IgD-negative memory B cell (primary cell): Measurements from ENCODE around the gene OVCA2. TPM values are rescaled to one million over a fixed set of nuclear protein-coding genes. Genes with fewer than 3 reads are reported as not detected.
A peak's percentile ranks its signal among the peaks of the same experiment; 100 is the strongest.

Experiments
- H3K27ac Mint-ChIP-seq, 3 donors: one replicate each; pipeline ENCODE4 v1.8.0; 2020 to 2022; ENCODE audit warnings: mild to moderate bottlenecking in 3 of 3, mixed read lengths in 3 of 3, moderate library complexity in 1 of 3
- H3K27me3 Mint-ChIP-seq: one replicate; pipeline ENCODE4 v1.8.0; 2021; ENCODE audit warnings: mixed read lengths
- H3K36me3 Mint-ChIP-seq: one replicate; pipeline ENCODE4 v1.8.0; 2020; ENCODE audit warnings: mild to moderate bottlenecking, mixed read lengths
- H3K4me1 Mint-ChIP-seq, 3 donors: one replicate each; pipeline ENCODE4 v1.8.0; 2020 to 2022; ENCODE audit warnings: mixed read lengths in 3 of 3, mild to moderate bottlenecking in 1 of 3
- H3K4me3 Mint-ChIP-seq, 4 donors: one replicate each; pipeline ENCODE4 v1.8.0; 2020 to 2022; ENCODE audit warnings: mild to moderate bottlenecking in 4 of 4, mixed read lengths in 4 of 4, moderate library complexity in 3 of 4
- H3K9me3 Mint-ChIP-seq, 3 donors: one replicate each; pipeline ENCODE4 v1.8.0; 2020 to 2021; ENCODE audit warnings: mixed read lengths in 3 of 3, mild to moderate bottlenecking in 1 of 3
- polyA plus RNA-seq: library from polyadenylated mRNA; unstranded; fragments of 300-500 nt; fragmentation: Illumina TruSeq; gene quantifications from one replicate; pipeline ENCODE4 v1.2.3, GENCODE V29; 2021

Gene OVCA2
- polyA plus RNA-seq, 1 donor from 2014 or later = 62.5 TPM

DNA sequence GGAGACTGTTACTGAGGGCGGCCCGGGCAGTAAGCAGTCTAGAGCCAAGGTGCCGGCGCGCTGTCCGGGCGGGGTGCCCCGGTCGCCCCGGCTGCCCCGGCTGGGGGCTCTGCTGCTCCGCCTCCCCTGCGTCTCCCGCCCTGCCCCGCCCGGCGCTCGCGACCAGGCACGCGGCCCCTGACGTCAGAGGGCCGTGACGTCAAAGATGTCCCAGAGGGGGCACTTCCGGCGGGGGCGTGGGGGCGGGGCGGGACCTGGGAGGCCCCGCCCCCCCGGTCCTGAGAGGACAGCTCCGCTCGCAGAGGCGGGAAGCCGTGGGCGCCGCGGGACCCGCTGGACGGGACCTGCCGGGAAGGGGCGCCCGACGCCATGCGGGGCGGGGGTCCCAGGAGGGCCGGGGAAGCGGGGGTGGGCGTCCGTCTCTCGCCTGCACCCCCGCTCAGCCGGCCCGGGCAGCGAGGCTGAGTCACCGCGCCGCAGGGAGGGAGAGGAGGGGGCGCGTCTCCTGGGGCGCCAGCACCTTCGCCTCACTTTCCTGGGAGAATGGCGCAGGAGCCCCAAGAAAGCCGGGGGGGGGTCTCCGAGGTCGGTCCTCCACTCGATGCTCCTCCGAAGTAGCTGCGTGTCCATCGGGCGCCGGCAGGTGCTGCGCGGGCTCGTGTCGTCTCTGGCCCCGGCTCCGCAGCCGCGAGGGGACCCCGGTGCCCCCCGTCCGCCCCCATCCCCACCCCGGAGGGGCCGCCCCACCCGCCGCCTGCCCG, 8.7 kb downstream of the OVCA2 start:
- no peak overlapping the region for H3K4me3 Mint-ChIP-seq
- H3K27ac Mint-ChIP-seq = peak overlapping the region in 1 of 3 donors; percentile 90
- H3K36me3 Mint-ChIP-seq = no peaks in the 10 kb centered on the region
- H3K27me3 Mint-ChIP-seq = peaks cover 11% of the 10 kb centered on the region
- H3K4me1 Mint-ChIP-seq = peaks cover 3 to 9% (median 8%) of the 10 kb centered on the region in 3 donors
- no peaks in the 10 kb centered on the region for H3K9me3 Mint-ChIP-seq

DNA sequence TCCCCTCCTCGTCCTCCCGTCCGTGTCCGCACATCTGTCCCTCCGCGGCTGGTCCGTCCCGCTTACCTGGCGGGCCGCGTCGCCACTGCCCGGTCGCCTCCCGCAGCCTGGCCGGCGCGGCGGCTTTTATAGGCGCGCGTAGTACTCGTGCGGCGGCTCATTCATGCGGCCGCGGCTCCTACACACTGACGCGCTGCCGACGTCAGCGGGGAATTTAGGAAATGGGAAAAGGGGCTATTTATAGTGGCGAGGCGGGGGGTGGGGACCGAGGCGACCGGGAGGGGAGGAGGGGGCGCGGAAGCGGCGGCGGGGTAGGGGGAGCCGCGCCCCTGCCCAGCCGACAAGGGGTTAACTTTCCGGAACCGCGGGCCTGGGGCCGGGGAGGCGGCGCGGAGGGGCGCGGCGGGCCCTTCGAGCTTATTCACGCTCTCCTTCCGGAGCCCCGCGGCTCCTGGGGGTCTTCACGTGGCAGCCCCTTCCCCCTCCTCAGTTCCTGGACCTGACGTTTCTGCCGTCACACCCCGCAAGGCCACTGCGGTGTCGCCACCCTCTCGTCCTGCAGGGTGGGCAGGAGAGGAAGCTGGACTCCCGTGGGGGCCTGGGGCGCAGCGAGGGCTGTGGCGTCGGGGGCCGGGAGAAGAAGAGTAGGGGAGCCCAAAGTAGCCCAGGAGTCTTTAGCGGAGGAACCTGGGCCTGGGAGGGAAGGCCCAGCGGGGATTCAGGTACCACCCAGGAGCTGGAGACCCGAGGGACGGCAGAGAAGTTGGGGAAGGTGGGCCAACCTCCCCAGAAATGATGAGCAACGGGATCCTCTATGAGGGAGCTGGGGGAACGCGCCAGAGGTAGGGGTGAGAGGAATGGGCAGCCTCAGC, 9.5 kb downstream of the OVCA2 start:
- peaks cover 3 to 9% (median 8%) of the 10 kb centered on the region in 3 donors for H3K4me1 Mint-ChIP-seq
- H3K27me3 Mint-ChIP-seq = peaks cover 11% of the 10 kb centered on the region
- H3K9me3 Mint-ChIP-seq = no peaks in the 10 kb centered on the region
- no peaks in the 10 kb centered on the region for H3K36me3 Mint-ChIP-seq
- peak overlapping the region; percentile 41 to 86 (median 68) for H3K4me3 Mint-ChIP-seq
- peak overlapping the region in 2 of 3 donors; percentile 84 to 90 for H3K27ac Mint-ChIP-seq

DNA sequence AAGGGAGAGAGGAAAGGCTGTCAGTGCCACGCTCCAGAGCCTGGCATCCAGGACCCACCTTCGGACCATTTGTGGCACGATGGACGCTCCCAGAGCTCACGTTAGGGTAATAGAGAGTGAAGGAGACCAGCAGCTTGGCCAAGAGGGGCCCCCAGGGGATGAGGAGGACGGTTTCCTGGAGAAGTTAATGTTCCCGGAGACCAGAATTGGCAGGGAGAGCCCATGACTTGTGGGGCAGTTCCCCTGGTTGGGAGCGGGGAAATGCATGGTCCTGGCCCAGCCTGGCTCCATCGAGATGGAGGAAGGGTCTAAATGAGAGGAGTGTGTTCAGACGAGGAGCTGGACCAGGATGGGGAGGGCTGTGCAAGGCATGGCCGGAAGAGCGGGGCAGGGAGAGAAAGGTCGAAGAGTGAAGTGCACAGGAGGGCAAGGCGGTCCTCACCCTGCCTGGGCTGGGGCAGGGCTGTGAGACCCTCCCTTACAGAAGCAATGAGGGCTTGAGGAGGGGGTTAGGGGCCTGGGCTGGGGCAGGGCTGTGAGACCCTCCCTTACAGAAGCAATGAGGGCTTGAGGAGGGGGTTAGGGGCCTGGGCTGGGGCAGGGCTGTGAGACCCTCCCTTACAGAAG, 10.2 kb downstream of the OVCA2 start:
- no peaks in the 10 kb centered on the region for H3K36me3 Mint-ChIP-seq
- H3K27me3 Mint-ChIP-seq = peaks cover 12% of the 10 kb centered on the region
- H3K9me3 Mint-ChIP-seq = no peaks in the 10 kb centered on the region
- H3K4me1 Mint-ChIP-seq = peaks cover 6 to 9% (median 8%) of the 10 kb centered on the region in 3 donors
- H3K27ac Mint-ChIP-seq = peak overlapping the region in 2 of 3 donors; percentile 84 to 90
- peak overlapping the region; percentile 29 to 68 (median 54) for H3K4me3 Mint-ChIP-seq

DNA sequence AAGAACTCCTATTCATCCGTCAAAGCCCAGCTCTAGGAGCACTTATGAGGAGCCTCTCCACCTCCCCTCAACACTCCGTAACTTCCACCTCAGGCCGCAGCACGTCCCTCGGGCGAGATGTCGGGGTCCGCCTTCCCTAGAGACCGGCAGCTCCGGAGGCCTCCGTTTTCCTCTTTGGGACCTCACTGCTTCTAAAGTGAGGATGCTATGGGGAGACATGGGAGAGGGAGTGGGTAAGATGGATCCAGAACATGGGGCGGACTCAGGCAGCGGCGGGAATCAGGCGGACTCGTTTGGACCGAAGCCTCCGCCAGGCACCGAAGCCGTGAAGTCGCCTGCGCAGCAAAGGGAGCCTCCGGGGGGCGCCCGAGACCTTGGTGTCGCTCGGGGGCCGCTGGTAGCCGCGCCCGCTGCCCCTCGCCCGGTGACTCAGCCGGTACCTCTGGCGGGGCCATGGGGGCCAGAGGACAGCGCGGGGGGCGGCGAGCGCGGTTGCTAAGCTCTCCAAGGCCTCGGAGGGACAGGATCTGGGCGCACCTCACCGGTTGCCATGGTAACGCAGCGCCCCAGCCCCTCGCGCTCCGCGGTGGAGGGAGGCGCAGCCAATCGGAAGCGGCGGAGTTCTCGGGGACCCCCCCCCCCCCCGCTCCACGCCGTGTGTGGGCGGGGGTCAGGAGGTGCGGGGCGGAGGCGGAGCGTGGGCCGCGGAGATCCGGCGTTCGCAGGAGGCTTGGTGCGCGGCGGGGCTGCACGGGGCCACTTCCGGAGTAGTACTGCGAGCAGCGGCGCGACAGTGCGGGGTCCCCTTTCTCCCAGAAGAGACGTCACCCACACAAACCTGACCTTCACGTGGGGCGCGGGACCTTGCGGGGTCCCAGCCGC, 11.8 kb downstream of the OVCA2 start:
- Mint-ChIP-seq H3K27me3 (peaks cover 9% of the 10 kb centered on the region), H3K36me3 (no peaks in the 10 kb centered on the region), H3K9me3 (no peaks in the 10 kb centered on the region), H3K27ac (peak overlapping the region; percentile 76 to 90 (median 80)), H3K4me3 (peak overlapping the region; percentile 72 to 89 (median 84)), H3K4me1 (peaks cover 7 to 9% (median 7%) of the 10 kb centered on the region in 3 donors)

DNA sequence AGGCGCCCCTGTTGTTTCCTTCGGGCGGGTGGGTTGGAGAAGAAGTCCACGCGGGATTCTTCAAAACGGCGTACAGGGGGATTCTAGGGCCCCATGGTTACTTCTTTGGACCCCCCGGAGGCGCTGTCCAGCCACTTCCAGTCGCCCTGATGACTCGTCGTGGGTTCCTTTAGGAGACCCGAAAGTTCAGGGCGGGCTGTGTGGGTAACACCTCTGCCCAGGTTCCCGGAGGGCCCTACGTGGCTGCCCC, 12.4 kb downstream of the OVCA2 start:
- Mint-ChIP-seq H3K27ac (peak overlapping the region; percentile 68 to 90 (median 76)), H3K36me3 (no peaks in the 10 kb centered on the region), H3K4me1 (peaks cover 4 to 10% (median 5%) of the 10 kb centered on the region in 3 donors), H3K9me3 (no peaks in the 10 kb centered on the region), H3K27me3 (peaks cover 9% of the 10 kb centered on the region), H3K4me3 (peak overlapping the region; percentile 72 to 89 (median 84))

DNA sequence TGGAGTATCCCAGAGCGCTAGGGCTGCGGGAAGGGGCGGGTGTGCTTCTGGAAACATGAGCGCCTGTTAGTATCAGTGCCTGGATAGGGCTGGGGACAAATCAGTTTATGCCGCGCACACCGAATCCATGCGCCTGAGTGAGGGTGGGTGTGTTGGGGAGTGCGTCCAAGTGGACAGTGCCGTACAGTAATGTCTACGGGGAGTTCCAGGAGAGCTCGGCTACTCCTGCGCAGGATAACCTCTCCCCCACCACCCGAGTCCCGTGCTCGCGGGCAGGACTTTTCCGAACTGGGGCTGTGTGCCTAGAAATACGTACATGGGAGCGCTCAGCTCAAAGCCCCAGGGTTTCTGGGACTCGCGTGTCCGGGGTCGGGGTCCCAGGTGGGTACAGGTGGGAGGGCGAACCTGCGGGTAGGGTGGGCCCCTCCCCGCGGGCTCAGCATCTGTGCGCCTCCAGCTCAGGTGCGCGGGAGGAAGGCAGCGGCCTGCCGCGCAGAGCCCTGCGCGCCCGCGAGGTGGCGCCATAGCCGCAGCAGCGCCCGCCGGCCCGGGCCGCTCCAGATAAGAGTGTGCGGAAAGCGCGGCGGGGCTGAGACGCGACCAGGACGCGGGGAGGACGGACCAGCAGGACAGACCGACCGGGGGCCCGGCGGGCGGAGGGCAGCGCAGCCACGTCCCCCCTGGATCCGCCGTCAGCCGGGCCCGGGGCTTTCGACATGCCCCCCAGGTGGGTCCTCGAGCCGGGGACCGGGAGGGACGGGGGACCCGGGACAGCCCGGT, 12.9 kb downstream of the OVCA2 start, which contains the start of gene HIC1:
HIC1 (plus strand) TSS at position 592 of the 780 bp plus-strand sequence. CDS start 1,588 bp downstream, outside the sequence.
- H3K36me3 Mint-ChIP-seq = no peaks in the 10 kb centered on the region
- H3K4me1 Mint-ChIP-seq = peaks cover 4 to 15% (median 10%) of the 10 kb centered on the region in 3 donors
- H3K4me3 Mint-ChIP-seq = peak within 1 kb of the TSS; percentile 72 to 89 (median 84)
- H3K9me3 Mint-ChIP-seq = no peaks in the 10 kb centered on the region
- peak within 1 kb of the TSS; percentile 68 to 90 (median 76) for H3K27ac Mint-ChIP-seq
- peaks cover 12% of the 10 kb centered on the region for H3K27me3 Mint-ChIP-seq

DNA sequence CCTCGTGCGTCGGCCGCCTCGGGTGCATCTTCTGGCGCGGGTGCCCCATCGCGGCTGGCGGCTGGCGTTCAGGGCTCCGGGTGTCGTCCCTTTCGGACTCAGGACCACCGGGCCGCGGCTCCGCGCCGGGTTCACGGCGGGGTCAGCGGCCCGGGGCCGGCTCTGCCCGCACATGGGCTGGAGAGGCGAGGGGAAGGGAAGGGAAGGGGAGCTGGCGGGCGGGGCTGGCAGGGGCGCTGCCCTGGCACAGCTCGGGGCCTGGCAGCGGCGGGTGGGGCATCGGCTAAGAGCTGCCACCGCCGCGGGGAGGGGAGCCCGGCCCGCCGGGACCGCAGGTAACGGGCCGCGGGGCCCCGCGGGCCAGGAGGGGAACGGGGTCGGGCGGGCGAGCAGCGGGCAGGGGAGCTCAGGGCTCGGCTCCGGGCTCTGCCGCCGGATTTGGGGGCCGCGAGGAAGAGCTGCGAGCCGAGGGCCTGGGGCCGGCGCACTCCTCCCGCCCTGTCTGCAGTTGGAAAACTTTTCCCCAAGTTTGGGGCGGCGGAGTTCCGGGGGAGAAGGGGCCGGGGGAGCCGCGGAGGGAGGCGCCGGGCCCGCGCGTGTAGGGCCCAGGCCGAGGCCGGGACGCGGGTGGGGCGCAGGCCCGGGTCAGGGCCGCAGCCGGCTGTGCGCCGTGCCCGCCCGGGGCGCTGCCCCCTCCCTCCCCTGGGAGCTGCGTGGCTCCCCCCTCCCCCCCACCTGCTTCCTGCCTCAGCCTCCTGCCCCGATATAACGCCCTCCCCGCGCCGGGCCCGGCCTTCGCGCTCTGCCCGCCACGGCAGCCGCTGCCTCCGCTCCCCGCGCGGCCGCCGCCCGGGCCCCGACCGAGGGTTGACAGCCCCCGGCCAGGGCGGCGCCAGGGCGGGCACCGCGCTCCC, 13.7 kb downstream of the OVCA2 start:
- peaks cover 12% of the 10 kb centered on the region for H3K27me3 Mint-ChIP-seq
- peak overlapping the region in 1 of 3 donors; percentile 90 for H3K27ac Mint-ChIP-seq
- H3K4me3 Mint-ChIP-seq = peak overlapping the region; percentile 76 to 89 (median 82)
- peaks cover 4% of the 10 kb centered on the region for H3K36me3 Mint-ChIP-seq
- H3K4me1 Mint-ChIP-seq = peaks cover 4 to 15% (median 15%) of the 10 kb centered on the region in 3 donors
- no peaks in the 10 kb centered on the region for H3K9me3 Mint-ChIP-seq

DNA sequence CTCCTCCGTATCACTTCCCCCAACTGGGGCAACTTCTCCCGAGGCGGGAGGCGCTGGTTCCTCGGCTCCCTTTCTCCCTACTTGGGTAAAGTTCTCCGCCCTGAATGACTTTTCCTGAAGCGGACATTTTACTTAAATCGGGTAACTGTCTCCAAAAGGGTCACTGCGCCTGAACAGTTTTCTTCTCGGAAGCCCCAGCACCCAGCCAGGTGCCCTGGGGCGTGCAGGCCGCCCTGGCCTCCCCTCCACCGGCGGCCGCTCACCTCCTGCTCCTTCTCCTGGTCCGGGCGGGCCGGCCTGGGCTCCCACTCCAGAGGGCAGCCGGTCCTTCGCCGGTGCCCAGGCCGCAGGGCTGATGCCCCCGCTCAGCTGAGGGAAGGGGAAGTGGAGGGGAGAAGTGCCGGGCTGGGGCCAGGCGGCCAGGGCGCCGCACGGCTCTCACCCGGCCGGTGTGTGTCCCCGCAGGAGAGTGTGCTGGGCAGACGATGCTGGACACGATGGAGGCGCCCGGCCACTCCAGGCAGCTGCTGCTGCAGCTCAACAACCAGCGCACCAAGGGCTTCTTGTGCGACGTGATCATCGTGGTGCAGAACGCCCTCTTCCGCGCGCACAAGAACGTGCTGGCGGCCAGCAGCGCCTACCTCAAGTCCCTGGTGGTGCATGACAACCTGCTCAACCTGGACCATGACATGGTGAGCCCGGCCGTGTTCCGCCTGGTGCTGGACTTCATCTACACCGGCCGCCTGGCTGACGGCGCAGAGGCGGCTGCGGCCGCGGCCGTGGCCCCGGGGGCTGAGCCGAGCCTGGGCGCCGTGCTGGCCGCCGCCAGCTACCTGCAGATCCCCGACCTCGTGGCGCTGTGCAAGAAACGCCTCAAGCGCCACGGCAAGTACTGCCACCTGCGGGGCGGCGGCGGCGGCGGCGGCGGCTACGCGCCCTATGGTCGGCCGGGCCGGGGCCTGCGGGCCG, 14.7 kb downstream of the OVCA2 start:
- peak overlapping the region; percentile 69 to 89 (median 80) for H3K4me3 Mint-ChIP-seq
- H3K36me3 Mint-ChIP-seq = peaks cover 5% of the 10 kb centered on the region
- peaks cover 12% of the 10 kb centered on the region for H3K27me3 Mint-ChIP-seq
- no peaks in the 10 kb centered on the region for H3K9me3 Mint-ChIP-seq
- peak overlapping the region in 1 of 3 donors; percentile 79 for H3K27ac Mint-ChIP-seq
- peaks cover 4 to 15% (median 15%) of the 10 kb centered on the region in 3 donors for H3K4me1 Mint-ChIP-seq

DNA sequence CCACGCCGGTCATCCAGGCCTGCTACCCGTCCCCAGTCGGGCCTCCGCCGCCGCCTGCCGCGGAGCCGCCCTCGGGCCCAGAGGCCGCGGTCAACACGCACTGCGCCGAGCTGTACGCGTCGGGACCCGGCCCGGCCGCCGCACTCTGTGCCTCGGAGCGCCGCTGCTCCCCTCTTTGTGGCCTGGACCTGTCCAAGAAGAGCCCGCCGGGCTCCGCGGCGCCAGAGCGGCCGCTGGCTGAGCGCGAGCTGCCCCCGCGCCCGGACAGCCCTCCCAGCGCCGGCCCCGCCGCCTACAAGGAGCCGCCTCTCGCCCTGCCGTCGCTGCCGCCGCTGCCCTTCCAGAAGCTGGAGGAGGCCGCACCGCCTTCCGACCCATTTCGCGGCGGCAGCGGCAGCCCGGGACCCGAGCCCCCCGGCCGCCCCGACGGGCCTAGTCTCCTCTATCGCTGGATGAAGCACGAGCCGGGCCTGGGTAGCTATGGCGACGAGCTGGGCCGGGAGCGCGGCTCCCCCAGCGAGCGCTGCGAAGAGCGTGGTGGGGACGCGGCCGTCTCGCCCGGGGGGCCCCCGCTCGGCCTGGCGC, 15.4 kb downstream of the OVCA2 start:
- no peak overlapping the region for H3K4me3 Mint-ChIP-seq
- no peaks in the 10 kb centered on the region for H3K9me3 Mint-ChIP-seq
- H3K36me3 Mint-ChIP-seq = peaks cover 5% of the 10 kb centered on the region
- peaks cover 10% of the 10 kb centered on the region for H3K27me3 Mint-ChIP-seq
- no peak overlapping the region for H3K27ac Mint-ChIP-seq
- H3K4me1 Mint-ChIP-seq = peaks cover 4 to 19% (median 15%) of the 10 kb centered on the region in 3 donors

DNA sequence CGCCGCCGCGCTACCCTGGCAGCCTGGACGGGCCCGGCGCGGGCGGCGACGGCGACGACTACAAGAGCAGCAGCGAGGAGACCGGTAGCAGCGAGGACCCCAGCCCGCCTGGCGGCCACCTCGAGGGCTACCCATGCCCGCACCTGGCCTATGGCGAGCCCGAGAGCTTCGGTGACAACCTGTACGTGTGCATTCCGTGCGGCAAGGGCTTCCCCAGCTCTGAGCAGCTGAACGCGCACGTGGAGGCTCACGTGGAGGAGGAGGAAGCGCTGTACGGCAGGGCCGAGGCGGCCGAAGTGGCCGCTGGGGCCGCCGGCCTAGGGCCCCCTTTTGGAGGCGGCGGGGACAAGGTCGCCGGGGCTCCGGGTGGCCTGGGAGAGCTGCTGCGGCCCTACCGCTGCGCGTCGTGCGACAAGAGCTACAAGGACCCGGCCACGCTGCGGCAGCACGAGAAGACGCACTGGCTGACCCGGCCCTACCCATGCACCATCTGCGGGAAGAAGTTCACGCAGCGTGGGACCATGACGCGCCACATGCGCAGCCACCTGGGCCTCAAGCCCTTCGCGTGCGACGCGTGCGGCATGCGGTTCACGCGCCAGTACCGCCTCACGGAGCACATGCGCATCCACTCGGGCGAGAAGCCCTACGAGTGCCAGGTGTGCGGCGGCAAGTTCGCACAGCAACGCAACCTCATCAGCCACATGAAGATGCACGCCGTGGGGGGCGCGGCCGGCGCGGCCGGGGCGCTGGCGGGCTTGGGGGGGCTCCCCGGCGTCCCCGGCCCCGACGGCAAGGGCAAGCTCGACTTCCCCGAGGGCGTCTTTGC, 16.2 kb downstream of the OVCA2 start:
- peaks cover 10% of the 10 kb centered on the region for H3K27me3 Mint-ChIP-seq
- peaks cover 4 to 20% (median 20%) of the 10 kb centered on the region in 3 donors for H3K4me1 Mint-ChIP-seq
- peak overlapping the region in 3 of 4 donors; percentile 12 to 62 (median 17) for H3K4me3 Mint-ChIP-seq
- H3K9me3 Mint-ChIP-seq = no peaks in the 10 kb centered on the region
- peak overlapping the region in 2 of 3 donors; percentile 53 to 95 for H3K27ac Mint-ChIP-seq
- peaks cover 5% of the 10 kb centered on the region for H3K36me3 Mint-ChIP-seq
